Ecto neural progenitor cell (in vitro differentiated cells): Measurements from ENCODE around the gene DLG5.
"Not testable (repeated sequence)": the region's sequence is repeated elsewhere in the genome, so short reads cannot be mapped to it uniquely, and the experiment has no call there.

Experiments used
- DNase-seq: peaks from one replicate; pipeline ENCODE4 v3.0.0-alpha.2; 2018; ENCODE audit warnings: low spot score

The DLG5 gene

GRCh38 chr10:77768039-77768438 lies 158.5 kb downstream of the DLG5 start:
- DNase-seq, result no peak

- no peak for DNase-seq
Observed at GRCh38 chr10:77763453-77764430, 162.8 kb downstream of the DLG5 start.

- DNase-seq, result not testable (repeated sequence)
Observed at GRCh38 chr10:77758406-77758805, 168.1 kb downstream of the DLG5 start.

GRCh38 chr10:77756319-77757232 lies 170.0 kb downstream of the DLG5 start:
- DNase-seq, result peak; percentile 61

GRCh38 chr10:77746047-77746707 lies 180.4 kb downstream of the DLG5 start:
- DNase-seq, result no peak

- no peak for DNase-seq
Observed at GRCh38 chr10:77744245-77744644, 182.3 kb downstream of the DLG5 start.

- DNase-seq, result no peak
Observed at GRCh38 chr10:77742172-77742571, 184.4 kb downstream of the DLG5 start.

- DNase-seq, result no peak
Observed at GRCh38 chr10:77741746-77742145, 184.8 kb downstream of the DLG5 start.
